Activated gamma-delta T cell treated with Interleukin-2 at 50 U/mL for 16 hours (primary cell): ENCODE data around the gene PPP1R9A.

Experiments
- DNase-seq: peaks from one replicate; pipeline ENCODE4 v3.0.0-alpha.2; 2020

Gene PPP1R9A

DNA sequence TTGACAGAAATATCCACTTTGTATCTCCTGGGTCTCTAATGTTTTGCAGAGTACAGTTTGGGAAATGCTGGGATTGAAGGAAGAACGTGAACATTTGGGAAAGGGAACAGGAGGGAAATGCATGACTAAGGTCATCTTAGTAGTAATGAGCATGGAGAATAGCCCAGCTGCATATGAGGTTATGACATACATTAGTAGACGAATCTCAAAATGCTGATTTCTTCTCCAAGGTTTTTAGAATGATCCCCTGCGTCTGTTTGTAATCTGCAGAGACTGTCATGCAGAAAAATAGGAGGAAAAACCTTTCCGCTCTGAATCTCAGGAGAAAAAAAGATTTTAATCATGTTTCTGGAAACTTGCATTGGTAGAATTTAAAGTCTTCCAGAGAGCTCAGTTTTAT is 133.6 kb downstream of the PPP1R9A start:
- no peak for DNase-seq

DNA sequence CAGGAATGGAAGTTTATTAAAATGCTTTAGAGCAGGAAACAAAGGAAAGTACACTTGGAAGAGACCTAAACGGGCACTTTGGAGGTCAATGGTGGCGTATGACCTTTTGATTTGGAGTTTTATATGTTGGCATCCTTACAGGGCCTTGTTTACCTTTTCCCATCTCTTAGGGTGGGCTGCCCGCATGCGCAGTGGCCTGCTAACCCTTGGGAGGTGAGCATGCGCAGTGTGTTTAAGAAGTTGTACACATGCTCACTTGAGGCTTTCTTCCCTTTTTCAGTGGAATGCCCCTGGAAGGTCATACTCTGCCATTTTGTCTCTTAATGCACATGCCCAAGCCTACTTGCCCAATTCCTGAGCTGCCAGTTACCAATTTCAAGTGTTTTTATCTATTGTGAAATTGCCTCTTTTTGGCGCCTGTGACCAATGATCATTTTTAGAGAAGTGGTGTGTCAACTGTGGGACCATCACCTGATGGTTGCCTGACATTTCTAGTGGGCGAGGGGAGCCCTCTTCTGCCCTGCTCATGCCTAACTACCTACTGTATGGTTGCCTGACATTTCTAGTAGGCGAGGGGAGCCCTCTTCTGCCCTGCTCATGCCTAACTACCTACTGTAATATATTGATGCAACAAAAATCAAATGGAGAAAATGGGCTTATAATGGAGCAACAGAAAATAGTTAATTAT is 138.0 kb downstream of the PPP1R9A start:
- no peak for DNase-seq

DNA sequence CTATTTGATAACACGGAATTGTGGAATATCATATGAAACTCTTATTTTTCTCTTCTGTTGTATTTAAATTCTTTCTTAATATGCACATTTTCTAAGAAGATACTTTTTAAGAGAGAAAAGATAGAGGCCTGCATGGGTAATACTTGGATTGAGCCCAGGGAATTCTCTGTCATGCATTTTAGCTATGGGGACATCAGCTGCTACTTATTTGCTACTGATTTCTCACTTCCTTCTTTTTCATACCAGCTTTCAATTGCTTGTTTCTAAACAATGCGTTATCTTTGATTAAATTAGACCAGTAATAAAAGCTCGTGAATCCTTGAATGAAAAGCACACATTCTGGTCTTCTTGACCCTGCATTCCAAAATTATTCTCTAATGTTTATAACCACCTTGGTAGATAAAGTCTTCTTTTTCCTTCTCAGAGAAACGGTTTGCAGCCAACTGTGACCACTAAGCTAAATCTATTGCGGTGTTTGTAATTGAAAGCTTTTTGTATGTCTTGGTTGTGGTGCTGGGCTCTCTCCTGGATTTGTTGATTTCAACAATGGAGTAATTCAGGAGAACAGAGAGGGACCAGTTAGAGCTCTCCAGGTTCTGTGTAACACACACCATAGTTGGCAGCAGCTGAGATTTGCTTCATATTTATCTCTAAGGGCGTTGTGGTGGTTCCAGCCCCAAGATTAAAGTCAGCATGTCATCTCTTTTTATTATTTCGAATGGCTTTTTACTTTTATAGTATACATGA is 139.3 kb downstream of the PPP1R9A start:
- DNase-seq = no peak

DNA sequence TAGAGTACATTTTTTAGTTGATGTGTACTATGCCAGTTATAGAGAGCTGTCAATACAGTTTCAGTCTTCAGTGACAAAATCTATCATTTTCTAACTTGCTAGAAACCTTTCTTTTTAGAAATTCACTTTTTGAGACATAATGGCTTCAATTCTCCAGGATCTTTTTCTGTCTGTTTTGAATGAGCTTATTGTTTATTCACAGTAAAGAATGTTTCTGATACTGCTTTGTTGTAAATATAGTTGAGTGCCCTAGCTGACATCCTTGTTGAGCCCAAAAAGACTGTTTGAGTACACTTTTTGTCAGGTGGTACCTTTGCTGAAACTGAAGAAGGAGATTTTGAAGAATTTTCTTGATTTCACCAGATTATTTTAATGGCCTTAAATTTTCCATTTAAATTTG is 139.9 kb downstream of the PPP1R9A start:
- DNase-seq = no peak

DNA sequence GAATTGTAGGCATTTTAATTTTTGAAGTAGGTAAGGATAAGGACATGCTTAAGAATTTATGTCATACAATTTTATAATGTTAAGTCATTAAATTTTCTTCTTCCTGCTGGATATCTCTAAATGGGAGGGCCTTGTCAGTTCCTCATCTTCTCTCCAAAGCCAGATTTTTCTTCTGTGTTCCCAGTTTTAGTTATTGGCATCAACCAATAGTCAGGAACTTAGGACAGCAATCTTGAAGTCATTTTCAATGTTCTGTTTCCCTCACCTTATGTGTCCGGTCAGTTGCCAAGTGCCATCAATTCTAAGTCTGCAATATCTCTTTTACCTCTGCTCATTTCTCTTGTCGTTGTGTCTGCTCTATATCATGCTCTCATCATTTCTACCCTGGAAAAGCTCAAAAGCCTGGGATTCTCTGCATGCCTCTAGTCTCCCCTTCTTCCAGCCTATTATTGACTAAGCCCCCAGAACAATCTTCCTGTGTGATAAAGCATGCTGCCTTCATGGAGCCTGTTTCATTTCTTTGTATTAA is 145.2 kb downstream of the PPP1R9A start:
- no peak for DNase-seq

DNA sequence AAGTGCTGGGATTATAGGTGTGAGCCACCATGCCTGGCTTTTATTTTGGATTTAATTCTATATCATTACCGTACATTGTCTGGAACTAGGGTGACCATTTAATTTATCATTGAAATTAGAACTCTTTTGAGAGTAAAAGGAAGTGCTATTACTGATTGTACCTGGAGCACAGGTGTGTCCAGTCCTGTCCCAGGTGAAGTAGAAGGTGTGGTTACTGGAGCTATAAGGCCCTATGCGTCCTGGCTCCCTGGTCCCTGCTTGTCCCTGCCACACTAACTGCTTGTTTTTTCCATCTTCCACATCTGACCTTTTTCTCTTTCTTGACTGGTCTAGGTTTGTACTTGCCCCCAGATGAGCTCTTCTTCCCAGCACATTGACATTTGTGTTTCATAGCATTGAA is 147.0 kb downstream of the PPP1R9A start:
- no peak for DNase-seq

DNA sequence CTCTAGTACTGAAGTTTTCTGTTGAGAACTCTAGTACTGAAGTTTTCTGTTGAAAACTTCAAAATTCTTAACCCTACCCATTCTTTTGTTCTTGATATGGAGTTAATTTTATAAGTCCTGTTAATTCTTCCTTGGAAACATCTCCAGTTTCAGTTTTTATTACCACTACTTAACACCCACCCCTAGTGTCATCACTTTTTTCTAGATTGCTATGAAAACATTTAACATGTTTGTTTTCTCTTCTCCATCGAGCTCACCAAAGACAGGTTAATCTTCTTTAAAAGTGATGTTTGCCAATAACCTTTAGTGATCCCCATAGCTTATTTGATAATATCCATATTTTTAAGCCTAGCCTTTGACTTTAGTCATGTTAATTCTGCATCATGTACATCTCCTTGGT is 147.9 kb downstream of the PPP1R9A start:
- no peak for DNase-seq

DNA sequence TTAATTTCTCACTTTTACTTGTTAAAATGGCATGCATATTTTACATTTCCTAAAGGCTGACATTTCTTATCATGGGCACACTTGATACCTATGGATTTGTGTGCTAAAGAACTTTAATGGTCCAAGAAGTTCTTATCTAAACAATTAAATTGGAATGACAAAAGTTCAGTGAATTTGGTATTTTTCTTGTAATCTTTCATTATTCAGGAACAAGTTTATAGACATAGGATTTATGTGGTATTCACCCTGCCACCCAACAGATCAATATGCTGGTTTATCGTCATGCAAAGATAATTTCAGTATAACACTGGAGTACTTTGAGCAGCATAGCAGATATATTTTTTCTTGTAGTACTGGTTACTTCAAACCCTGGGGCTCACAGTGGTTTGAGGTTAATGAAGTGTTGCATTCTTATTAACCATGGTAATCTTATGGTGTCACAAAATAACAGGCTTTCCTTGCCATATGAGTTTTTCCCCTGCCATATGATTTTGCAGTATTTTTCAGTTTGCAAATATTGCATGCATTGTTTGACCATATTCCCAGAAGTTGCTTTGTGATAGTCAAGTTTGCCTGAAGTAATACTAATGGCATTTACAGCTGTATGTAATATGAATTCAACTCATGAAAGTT is 148.8 kb downstream of the PPP1R9A start:
- DNase-seq = no peak

DNA sequence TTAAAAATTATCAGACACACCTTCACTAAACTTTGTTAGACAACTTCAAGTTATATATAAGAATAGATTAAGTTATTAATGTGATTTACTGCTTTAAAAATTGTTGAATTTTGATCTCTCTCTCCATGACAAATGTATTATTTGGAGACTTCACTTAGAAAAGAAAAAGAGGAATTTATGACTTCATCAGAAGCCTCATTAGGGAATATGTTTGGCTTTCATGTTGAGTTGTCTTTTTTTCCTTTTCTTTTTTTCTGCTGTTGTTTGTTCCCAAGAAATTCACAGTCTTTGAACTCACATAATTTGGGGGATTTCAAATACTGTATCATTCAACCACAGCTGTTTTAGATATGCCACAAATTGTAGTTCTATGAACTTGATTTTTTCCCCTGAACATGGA is 149.5 kb downstream of the PPP1R9A start:
- DNase-seq = no peak

DNA sequence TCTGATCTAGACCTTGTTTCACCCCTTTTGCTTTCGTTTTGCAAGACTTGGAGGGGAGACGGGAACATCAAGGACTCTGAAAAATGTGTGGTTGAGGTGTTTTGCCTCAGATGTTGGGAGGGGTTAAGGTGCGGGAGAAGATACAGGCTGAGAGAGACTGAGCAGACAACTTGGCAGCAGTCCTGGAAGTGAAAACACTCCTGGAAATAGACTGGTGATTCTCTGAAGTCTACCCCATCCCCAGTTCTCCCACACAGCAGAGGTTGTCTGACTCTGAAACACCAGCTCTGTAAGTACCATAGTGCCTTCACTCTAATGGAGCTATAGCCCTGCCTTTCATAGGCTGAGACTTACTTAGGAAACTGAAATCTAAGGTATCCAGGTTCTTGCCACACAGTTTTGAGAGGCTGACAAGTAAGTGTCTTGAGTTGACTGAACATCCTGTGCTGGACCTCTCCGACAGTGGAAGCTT is 152.5 kb downstream of the PPP1R9A start:
- no peak for DNase-seq

DNA sequence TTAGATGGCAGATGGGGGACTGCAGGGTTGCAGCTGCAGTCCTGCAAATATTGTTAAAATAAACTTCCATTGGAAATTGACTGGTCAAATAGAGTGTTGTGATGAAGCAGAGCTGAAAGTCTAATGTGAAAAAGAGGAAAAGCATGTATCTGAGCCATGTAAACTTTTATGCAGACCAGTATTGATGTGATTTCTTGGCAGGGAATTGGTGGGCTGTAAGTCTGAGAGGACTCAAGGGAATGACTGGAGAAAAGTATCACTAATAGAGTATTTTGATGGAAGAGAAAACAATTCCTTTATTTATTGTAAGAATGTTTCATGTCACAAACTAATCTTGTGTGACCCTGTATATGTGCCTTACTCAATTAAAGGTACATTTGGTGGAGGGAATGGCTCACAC is 155.5 kb downstream of the PPP1R9A start:
- DNase-seq = no peak

DNA sequence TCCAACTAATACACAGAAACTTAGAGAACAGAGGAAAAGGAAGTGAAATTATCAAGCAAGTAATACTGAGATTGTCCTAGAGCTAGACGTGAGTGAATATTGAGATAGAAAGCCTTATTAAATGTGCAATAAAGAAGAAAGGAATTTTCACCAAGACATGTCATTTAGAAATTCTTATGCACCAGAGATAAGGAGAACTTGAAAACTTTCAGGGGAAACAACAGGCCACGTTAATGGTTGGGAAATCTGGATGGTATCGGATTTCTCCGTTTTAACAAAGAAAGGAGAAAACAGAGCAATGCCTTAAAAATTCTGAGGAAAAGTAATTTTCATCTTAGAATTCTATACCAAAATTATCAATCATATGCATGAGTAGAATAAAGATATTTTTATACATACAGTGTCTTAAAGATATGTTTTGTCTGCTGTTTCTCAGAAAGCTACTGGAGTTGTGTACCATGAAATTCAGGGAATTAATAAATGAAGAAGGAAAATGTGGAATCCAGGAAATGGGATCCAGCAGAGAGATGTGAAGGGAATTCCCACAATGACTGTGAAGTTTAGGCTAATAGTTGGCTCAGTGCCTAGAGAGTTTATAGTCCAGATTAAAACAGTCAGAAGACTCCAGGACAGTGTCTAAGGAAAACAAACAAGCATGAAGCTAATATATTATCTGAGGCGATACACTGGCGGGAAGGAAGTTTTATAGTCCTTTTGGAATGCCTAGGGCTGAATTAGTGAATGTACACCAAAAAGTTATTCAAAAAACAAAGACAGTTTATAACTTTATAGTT is 159.5 kb downstream of the PPP1R9A start:
- DNase-seq = no peak

DNA sequence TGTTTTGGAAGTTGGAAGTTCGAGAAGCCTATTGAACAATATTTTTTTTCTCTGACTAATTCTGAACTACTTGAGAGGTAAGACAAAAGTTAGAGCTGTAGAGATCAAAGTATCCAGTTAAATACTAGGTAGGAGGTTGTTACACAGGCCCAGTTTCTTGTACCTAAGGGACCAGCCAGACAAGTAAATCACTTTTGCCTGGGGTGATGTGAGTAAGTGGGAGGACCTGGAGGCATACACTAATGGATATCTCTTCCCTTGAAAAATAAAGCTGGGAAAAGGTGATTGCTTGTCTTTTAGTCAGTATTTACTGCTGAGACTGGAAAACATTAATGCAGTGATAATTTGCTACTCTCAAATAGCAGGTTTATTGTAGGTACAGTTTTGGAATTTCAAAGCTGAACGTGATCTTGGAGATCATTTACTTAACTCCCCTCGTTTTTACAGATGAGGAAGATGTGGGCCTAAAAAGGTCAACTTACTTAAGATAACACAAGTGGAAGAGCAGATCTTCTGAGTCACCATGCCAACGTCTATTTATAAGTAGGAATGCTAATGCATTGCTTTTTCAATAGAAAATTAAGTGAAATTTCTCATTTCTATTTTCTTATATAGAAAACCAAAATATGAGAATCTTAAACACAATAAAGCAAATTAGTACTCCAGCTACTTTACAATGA is 181.3 kb downstream of the PPP1R9A start:
- no peak for DNase-seq

DNA sequence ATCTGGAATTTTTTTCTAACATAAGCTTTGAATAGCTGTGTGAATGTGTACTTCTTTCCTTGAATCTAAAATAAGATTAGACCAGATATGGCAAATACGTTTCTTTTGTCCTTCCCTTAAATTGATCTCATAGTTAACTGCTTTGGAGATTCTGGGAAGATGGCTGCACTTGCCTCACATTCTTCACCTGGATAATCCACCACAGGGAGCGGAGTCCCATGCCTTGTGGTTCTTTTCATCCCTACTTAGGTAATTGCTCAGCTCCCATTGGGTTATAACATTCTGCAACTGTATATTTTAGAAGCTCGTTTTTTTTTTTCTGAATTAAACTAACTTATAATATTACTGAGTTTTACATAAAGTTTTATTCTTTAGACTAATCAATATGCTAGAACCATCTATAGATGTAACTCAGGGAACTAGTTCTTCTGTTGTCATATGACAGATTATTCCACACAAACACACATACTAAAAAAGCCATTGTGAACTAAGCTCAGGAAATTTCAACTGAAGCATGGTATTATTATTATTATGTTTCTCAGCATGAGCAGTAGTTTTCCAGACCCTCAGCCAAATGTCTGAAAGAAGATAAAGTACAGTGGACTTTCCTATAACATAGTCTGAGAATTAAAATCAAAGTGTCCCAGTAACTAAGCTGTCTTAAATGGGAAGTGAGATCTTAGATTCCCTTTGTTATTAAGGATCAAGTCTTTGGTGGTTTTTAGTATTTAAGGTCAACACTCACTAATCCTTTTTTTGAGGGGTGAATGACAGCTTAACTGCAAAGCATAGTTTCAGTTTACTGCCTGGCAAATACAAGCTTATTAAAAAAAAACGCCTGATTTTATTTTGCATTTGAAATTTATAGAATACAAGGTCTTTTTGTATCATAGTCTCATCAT is 182.3 kb downstream of the PPP1R9A start:
- DNase-seq = no peak

DNA sequence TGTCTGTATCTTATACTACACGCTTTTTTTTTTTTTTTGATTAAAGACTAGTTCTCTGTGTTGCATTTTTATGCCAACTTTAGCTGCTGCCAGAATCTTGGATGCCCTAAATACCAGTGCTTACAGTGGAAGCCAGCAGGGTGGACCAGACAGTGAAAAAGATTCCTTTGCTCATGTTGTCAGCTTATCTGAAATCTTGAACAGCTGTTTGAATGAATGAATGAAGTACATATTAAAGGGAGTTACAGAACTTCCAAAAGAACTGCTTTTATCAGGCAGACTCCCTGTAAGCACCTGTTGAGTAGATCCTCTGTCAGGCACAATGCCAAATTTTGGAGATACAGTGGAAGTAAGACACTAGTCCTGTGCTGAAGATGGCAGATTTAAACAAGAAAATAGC is 184.9 kb downstream of the PPP1R9A start:
- DNase-seq = no peak

DNA sequence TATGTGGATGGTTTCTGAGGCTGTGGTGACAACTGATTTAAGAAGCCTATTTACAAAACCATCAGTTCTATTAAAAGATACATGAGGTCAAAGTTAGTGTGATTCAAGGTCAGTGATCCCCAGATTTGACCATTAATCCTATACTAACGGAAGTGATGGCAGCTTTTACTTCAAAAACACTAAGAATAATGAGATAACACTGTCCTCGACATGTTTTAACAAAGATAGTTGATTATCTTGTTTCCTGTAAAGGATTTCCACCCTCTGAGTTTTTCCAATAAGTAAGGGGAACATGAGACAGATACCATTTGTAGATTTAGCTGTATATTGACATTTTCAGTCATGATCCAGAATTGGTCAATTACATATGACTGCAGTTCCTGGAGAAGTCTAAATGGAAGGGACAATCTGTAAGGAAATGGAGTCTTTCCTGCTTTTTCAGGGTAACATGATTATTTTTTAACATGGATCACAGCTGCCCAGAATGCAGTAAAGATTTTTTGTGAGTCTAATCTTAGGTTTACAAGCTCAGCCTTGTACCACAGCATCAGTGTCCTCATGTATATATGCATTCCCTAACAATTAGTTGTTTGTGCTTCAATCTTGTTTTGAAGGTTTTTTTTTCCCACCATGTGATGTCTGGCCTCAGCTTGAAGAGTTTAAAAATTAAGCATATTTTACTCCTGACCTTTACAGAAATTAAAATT is 188.0 kb downstream of the PPP1R9A start:
- DNase-seq = no peak

DNA sequence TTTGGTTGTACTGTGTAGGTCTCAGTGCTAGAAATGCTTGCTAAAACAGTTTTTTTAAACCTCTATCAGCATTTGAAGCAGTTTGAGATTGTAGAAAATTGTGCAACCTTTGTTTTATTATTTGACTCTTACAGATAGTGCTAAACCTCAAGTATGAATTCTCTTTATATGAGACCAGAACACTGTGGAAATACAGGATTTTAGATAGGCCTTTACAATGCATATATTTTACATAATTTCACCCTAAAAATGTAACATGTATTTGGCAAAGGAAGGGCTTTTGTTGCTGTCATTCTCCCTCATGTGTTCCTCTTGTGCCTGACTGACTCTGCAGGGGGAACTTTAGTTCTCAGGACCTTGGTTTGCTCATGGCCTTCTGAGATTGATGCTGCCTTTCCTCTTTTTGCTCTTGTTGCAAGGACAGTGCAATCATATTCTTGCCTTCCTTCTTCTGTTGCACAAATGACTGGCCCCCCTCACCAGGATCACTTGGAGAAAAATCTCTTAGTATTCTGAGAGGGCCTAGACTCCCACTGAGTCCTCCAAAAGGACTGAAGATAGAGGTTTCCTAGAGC is 188.7 kb downstream of the PPP1R9A start:
- DNase-seq = no peak

DNA sequence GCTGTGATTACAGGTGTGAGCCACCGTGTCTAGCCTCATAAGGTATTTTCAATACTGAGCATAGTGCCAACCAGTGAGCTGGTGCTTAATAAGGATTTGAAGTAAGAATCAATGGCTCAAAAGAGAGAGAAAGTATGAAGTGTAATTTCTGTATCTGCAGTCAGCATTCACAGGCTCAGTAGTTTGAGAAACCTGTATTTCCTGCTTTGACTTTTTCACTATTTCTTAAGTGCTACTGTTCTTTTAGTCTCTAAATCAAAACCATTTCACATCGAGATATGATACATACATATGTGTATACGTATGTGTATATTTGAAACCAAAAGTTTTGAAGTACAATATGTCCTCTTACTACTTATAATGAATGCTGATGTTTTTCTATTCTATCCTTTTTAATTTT is 189.9 kb downstream of the PPP1R9A start:
- no peak for DNase-seq

DNA sequence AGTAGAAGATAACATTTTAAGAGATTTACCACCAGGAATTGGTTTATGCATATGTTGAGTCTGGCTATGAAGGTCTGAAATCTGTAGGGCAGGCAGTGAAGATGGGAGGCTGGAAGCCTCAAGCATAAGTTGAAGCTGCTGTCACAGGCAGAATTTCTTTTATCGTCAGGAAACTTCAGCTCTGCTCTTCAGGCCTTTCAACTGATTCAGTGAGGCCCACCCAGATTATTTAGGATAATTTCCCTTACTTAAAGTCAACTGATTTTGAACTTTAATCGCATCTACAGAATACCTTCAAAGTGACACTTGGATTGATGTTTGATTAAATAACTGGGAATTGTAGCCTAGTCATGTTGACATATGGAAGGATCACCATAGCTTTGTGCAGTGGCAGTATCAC is 190.5 kb downstream of the PPP1R9A start:
- DNase-seq = no peak

DNA sequence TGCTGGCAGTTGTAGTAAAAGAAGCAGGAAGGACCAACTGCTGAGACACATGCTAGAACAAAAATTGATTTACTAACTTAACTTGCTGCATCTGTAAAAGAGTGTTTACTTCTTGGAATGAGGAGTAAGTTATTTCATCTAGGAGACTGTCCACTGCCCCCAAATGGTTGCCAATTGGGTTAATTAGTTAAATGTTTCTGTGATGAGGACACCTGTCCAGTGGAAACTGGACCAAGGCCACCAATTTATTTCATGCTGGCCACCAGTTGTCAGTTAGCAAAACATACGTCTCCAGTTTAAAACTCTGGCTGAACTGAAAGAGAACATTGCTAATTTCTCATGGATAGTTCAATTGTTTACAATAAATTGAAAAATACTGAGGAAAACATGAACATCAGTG is 191.7 kb downstream of the PPP1R9A start:
- DNase-seq = no peak
